Measurements from ENCODE around the gene FGR. TPM values are rescaled to one million over a fixed set of nuclear protein-coding genes. Genes with fewer than 3 reads are reported as not detected.
"Not testable (repeated sequence)": the region's sequence is repeated elsewhere in the genome, so short reads cannot be mapped to it uniquely, and the experiment has no call there.

FGR gene
- total RNA-seq, 2 donors from 2014 or later: 1.2 TPM; not detected in 1

DNA sequence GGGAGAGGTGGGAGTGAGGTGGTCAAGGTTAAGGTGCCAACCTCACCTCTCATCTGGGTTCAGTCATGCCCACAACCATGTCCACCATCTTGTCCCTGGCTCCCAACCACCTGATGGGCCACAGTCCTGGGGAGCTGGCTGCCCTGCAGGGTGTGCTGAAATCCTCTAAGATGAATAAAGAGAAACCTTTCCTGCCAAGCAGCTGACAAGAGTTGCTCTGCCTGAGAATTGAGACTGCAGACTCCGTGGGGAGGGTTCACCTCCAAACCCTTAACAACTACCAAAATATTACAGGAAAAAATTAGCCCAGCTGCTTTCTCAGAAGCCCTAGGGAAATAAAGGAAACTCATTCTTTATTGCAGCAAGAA lies 15.2 kb upstream of the FGR start:
- H3K27me3 Mint-ChIP-seq: no peaks in the 10 kb centered on the region
- ATAC-seq (replicated peaks): peak; percentile 53
- H3K4me1 Mint-ChIP-seq: peaks cover 14% of the 10 kb centered on the region
- no peaks in the 10 kb centered on the region for H3K9me3 Mint-ChIP-seq
- peak overlapping the region; percentile 23 for H3K4me3 Mint-ChIP-seq
- peak overlapping the region; percentile 43 for H3K27ac Mint-ChIP-seq
- H3K36me3 Mint-ChIP-seq (ENCODE audit: low read depth): no peaks in the 10 kb centered on the region

DNA sequence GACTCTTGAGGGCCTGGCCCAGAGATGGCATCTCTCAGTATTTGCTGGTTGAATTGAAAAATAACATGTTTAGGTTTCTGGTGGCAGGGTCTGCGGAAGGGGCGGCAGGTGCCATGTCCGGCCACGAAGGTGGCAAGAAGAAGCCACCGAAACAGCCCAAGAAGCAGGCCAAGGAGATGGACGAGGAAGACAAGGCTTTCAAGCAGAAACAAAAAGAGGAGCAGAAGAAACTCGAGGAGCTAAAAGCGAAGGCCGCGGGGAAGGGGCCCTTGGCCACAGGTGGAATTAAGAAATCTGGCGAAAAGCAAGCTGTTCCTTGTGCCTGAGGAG lies 14.3 kb upstream of the FGR start:
- Mint-ChIP-seq H3K9me3 (no peaks in the 10 kb centered on the region), H3K4me3 (no peak overlapping the region), H3K27me3 (no peaks in the 10 kb centered on the region), H3K4me1 (peaks cover 11% of the 10 kb centered on the region), H3K27ac (peak overlapping the region; percentile 15), H3K36me3 (ENCODE audit: low read depth) (no peaks in the 10 kb centered on the region)
- no peak for ATAC-seq (replicated peaks)

DNA sequence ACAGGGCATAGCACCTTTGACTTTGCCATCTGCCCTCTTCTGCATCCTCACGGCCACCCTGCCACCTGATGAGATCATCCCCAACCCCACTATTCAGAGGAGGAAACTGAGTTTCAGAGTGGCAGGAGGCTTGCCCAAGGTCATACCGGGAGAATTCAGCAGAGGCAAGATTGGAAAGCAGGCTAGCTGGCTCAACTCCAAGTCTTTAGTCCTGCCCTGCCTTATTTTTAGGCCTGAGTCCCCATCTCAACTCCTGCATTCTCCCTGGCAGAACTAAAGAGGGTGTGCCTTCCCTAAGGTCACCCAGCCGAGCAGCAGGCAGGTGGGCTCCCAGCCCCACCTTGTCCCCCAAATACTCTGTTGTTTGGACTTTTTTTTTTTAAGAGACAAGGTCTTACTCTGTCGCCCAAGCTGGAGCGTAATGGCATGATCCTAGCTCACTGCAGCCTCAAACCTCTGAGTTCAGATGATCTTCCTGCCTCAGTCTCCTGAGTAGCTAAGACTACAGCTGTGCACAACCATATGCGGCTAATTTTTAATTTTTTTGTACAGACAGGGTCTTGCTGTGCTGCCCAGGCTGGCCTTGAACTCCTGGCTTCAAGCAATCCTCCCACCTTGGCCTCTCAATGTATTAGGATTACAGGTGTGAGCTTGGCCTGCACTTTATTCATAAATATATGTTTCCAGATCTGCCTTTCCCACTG lies 13.8 kb upstream of the FGR start:
- peak overlapping the region; percentile 15 for H3K27ac Mint-ChIP-seq
- ATAC-seq (replicated peaks): no peak

GRCh38 chr1:27647328-27647727 lies 12.3 kb upstream of the FGR start:
- no peak overlapping the region for H3K27ac Mint-ChIP-seq
- peaks cover 11% of the 10 kb centered on the region for H3K4me1 Mint-ChIP-seq
- H3K36me3 Mint-ChIP-seq (ENCODE audit: low read depth): no peaks in the 10 kb centered on the region
- no peaks in the 10 kb centered on the region for H3K9me3 Mint-ChIP-seq
- H3K27me3 Mint-ChIP-seq: no peaks in the 10 kb centered on the region
- no peak for ATAC-seq (replicated peaks)
- no peak overlapping the region for H3K4me3 Mint-ChIP-seq

More for the DNA sequence above, 13.8 kb upstream of the FGR start:
- Mint-ChIP-seq H3K27me3 (no peaks in the 10 kb centered on the region), H3K9me3 (no peaks in the 10 kb centered on the region), H3K4me1 (peaks cover 11% of the 10 kb centered on the region), H3K4me3 (no peak overlapping the region), H3K36me3 (ENCODE audit: low read depth) (no peaks in the 10 kb centered on the region)

GRCh38 chr1:27646676-27647075 lies 11.7 kb upstream of the FGR start:
- Mint-ChIP-seq H3K27me3 (no peaks in the 10 kb centered on the region), H3K27ac (peak overlapping the region; percentile 11), H3K9me3 (no peaks in the 10 kb centered on the region), H3K4me3 (no peak overlapping the region), H3K36me3 (ENCODE audit: low read depth) (no peaks in the 10 kb centered on the region), H3K4me1 (peaks cover 11% of the 10 kb centered on the region)
- no peak for ATAC-seq (replicated peaks)

- H3K4me1 Mint-ChIP-seq: peaks cover 2% of the 10 kb centered on the region
- H3K27me3 Mint-ChIP-seq: no peaks in the 10 kb centered on the region
- H3K9me3 Mint-ChIP-seq: no peaks in the 10 kb centered on the region
- H3K36me3 Mint-ChIP-seq (ENCODE audit: low read depth): no peaks in the 10 kb centered on the region
- no peak for ATAC-seq (replicated peaks)
- no peak overlapping the region for H3K4me3 Mint-ChIP-seq
- no peak overlapping the region for H3K27ac Mint-ChIP-seq
Measured at GRCh38 chr1:27645071-27645415, 10.1 kb upstream of the FGR start.

- ATAC-seq (replicated peaks): no peak
- Mint-ChIP-seq H3K27ac (no peak overlapping the region), H3K4me1 (no peaks in the 10 kb centered on the region)
Measured at GRCh38 chr1:27644369-27645070, 9.5 kb upstream of the FGR start.

DNA sequence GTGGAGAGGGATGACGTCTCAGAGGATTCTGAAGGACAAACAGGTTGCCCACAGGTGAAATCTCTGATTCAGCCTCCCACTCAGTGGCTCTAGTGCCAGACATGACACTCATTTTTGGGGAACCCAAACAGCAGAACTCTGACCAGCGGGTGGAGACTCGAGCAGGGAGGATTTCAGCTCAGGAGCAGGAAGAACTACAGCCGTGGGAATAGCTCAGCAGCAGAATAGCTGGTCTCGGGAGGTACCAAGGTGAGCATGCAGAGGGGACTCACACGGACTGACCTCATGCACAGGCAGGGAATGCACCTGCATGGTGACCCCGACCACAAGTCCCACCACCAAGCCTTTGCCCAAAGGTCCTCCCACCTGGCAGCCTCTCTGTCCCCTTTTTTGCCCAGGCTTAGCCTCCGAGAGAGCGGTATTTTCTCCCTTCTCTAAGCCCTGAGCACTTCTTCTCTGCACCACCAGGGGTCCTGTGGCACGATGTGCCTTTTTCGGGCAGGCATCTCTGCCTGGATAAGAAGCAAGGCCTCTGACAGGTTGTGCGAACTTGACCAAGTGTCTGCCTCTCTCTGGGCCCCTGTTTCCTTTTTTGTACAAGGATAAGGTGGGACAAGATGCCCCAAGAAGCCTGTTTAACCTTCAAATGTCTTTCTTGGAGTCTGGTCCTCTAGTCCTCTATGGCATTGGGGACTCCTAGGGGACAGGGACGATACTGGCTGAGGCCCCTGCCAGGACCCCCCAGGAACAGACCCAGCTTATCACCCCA lies 8.8 kb upstream of the FGR start:
- Mint-ChIP-seq H3K36me3 (ENCODE audit: low read depth) (no peaks in the 10 kb centered on the region), H3K4me3 (no peak overlapping the region), H3K27me3 (no peaks in the 10 kb centered on the region), H3K9me3 (no peaks in the 10 kb centered on the region), H3K27ac (no peak overlapping the region), H3K4me1 (no peaks in the 10 kb centered on the region)
- peak; percentile 93 for ATAC-seq (replicated peaks)

More at GRCh38 chr1:27644369-27645070, 9.5 kb upstream of the FGR start:
- Mint-ChIP-seq H3K36me3 (ENCODE audit: low read depth) (no peaks in the 10 kb centered on the region), H3K9me3 (no peaks in the 10 kb centered on the region), H3K4me3 (no peak overlapping the region), H3K27me3 (no peaks in the 10 kb centered on the region)

DNA sequence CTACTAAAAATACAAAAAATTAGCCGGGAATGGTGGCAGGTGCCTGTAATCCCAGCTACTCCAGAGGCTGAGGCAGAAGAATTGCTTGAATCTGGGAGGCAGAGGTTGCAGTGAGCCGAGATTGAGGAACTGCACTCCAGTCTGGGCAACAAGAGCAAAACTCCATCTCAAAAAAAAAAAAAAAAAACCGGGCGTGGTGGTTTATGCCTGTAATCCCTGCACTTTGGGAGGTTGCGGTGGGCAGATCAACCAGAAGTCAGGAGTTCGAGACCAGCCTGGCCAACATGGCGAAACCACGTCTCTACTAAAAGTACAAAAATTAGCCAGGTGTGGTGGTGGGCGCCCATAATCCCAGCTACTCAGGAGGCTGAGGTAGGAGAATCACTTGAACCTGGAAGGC lies 5.5 kb upstream of the FGR start:
- H3K27ac Mint-ChIP-seq; H3K27me3 Mint-ChIP-seq; H3K4me3 Mint-ChIP-seq; ATAC-seq (replicated peaks); H3K9me3 Mint-ChIP-seq; H3K36me3 Mint-ChIP-seq (ENCODE audit: low read depth): not testable (repeated sequence)
- H3K4me1 Mint-ChIP-seq: peaks cover 13% of the 10 kb centered on the region

DNA sequence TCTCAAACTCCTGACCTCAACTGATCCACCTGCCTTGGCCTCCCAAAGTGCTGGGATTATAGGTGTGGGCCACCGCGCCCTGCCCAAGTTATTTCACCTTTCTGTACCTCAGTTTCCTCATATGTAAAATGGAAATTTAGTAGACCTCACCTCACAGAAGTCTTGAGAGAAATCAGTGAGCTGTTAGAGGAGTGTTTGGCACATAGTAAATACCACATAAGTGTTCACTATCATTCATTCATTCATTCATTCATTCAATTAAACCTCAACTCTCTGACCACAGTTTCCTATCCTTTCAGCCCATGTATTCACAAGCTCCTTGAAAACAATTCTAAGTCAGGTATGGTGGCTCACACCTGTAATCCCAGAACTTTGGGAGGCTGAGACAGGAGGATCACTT lies 3.8 kb upstream of the FGR start:
- Mint-ChIP-seq H3K27ac (no peak overlapping the region), H3K36me3 (ENCODE audit: low read depth) (no peaks in the 10 kb centered on the region), H3K27me3 (no peaks in the 10 kb centered on the region), H3K9me3 (no peaks in the 10 kb centered on the region), H3K4me3 (no peak overlapping the region), H3K4me1 (peaks cover 14% of the 10 kb centered on the region)
- ATAC-seq (replicated peaks): no peak

GRCh38 chr1:27638047-27638734 lies 3.2 kb upstream of the FGR start:
- no peaks in the 10 kb centered on the region for H3K27me3 Mint-ChIP-seq
- ATAC-seq (replicated peaks): no peak
- no peak overlapping the region for H3K27ac Mint-ChIP-seq

DNA sequence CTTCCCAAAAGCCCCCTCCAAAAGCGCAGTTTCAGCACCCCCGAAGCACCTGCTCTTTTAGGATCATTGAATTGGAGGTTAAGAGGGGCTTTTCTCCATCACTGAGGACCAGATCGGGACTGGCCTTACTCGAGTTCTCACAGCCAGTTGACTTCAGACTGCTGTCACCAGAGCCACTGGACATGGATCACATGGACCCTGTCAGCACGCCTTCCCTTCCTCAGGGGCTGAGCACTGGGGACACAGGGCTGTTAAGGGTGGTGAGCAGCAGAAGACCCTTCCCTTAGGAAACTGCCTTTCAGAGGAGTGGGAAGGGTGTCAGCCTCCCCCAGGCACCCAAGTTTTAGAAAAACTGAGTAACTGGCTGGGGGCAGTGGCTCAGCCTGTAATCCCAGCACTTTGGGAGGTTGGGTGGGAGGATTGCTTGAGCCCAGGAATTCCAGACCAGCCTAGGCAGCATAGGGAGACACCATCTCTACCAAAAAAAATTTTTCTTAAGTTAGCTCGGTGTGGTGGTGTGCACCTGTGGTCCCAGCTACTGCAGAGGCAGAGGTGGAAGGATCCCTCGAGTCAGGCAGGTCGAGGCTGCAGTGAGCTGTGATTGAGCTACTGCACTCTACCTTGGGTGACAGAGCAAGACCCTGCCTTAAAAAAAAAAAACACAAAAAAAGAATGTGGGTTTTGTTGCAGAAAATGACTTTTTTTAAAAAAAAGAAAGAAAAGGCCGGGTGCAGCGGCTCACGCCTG lies 584 bp upstream of the FGR start:
- peaks cover 43% of the 10 kb centered on the region for H3K4me1 Mint-ChIP-seq

More at GRCh38 chr1:27638047-27638734, 3.2 kb upstream of the FGR start:
- H3K4me1 Mint-ChIP-seq: peaks cover 19% of the 10 kb centered on the region
- H3K9me3 Mint-ChIP-seq: no peaks in the 10 kb centered on the region
- H3K4me3 Mint-ChIP-seq: no peak overlapping the region
- no peaks in the 10 kb centered on the region for H3K36me3 Mint-ChIP-seq (ENCODE audit: low read depth)

GRCh38 chr1:27634177-27634984 lies 604 bp downstream of the FGR start:
- no peak for ATAC-seq (replicated peaks)
- Mint-ChIP-seq H3K36me3 (ENCODE audit: low read depth) (peaks cover 5% of the 10 kb centered on the region), H3K27ac (peak overlapping the region; percentile 48), H3K4me1 (peaks cover 44% of the 10 kb centered on the region), H3K27me3 (no peaks in the 10 kb centered on the region), H3K4me3 (peak overlapping the region; percentile 80), H3K9me3 (no peaks in the 10 kb centered on the region)

More for the DNA sequence above, 584 bp upstream of the FGR start:
- no peaks in the 10 kb centered on the region for H3K27me3 Mint-ChIP-seq
- H3K27ac Mint-ChIP-seq: no peak overlapping the region
- H3K36me3 Mint-ChIP-seq (ENCODE audit: low read depth): peaks cover 5% of the 10 kb centered on the region
- no peaks in the 10 kb centered on the region for H3K9me3 Mint-ChIP-seq
- ATAC-seq (replicated peaks): no peak
- no peak overlapping the region for H3K4me3 Mint-ChIP-seq

Data from activated T-helper 17 cell treated with anti-CD3 and anti-CD28 coated beads, Interleukin-2, amount 50 U/mL, for 72 hours (primary cell).